ENCODE measurements around the gene FUZ.

The FUZ gene

DNA sequence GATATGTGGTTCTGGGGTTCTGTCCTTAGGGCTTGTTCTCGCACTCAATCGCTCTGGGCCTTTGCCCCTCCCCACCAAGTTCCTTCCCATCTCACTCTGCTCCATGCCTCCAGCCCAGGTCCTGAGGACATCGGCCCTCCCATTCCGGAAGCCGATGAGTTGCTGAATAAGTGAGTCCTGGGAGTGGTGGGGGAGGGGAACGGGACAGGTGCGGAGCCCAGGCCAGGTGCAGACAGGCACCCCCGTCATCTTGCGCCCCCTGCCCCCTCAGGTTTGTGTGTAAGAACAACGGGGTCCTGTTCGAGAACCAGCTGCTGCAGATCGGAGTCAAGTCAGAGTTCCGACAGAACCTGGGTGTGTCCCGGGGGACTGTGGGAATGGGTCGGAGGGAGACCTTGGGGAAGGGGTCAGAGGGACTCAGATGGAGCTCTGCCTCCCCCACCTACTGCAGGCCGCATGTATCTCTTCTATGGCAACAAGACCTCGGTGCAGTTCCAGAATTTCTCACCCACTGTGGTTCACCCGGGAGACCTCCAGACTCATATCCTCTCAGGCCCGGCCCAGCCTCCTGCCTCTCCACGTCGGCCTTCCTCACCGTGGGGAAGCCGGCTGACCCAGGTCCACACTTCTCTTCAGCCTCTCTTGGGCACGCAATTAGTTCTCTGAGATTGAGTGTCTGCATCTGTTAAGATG, 10.1 kb downstream of the FUZ start:
- H3K27ac ChIP-seq, result no peak overlapping the region

DNA sequence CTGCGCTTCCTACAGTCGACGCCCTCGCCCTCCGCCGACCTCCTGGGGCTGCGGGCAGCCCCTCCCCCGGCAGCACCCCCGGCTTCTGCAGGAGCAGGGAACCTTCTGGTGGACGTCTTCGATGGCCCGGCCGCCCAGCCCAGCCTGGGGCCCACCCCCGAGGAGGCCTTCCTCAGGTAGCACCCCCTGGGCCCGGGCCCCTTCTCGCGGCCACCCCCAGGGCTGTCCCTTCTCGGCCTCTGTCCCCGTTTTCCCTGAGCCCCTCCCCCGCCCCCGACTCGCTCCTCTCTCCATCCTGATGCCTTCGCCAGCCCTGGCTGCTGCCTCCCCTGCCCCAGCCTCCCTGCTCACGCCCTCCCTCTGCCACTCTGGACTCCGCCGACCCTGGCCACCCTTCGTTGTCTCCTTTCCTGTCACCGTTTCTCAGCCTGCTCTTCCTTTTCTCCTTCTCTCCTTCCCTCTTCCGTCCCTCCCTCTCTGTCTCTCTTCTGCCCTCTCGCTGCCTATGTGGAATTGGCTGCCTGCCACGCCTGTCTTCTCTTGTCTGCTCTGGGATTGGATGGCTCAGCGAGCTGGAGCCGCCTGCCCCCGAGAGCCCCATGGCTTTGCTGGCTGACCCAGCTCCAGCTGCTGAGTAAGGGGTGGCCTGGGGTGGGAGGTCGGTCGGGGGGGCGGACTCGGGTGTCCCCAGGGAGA, 11.0 kb downstream of the FUZ start:
- H3K27ac ChIP-seq, result no peak overlapping the region
- TF ChIP-seq, protein P1, sequence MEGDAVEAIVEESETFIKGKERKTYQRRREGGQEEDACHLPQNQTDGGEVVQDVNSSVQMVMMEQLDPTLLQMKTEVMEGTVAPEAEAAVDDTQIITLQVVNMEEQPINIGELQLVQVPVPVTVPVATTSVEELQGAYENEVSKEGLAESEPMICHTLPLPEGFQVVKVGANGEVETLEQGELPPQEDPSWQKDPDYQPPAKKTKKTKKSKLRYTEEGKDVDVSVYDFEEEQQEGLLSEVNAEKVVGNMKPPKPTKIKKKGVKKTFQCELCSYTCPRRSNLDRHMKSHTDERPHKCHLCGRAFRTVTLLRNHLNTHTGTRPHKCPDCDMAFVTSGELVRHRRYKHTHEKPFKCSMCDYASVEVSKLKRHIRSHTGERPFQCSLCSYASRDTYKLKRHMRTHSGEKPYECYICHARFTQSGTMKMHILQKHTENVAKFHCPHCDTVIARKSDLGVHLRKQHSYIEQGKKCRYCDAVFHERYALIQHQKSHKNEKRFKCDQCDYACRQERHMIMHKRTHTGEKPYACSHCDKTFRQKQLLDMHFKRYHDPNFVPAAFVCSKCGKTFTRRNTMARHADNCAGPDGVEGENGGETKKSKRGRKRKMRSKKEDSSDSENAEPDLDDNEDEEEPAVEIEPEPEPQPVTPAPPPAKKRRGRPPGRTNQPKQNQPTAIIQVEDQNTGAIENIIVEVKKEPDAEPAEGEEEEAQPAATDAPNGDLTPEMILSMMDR (conservative IDR thresholded peaks at IDR 0.05), result no peak
- no peak for TF ChIP-seq ZFX (IDR thresholded peaks at IDR 0.05)

More for the DNA sequence above, 10.1 kb downstream of the FUZ start:
- no peak for TF ChIP-seq ZFX (IDR thresholded peaks at IDR 0.05)
- TF ChIP-seq, protein P1 (conservative IDR thresholded peaks at IDR 0.05), result no peak

DNA sequence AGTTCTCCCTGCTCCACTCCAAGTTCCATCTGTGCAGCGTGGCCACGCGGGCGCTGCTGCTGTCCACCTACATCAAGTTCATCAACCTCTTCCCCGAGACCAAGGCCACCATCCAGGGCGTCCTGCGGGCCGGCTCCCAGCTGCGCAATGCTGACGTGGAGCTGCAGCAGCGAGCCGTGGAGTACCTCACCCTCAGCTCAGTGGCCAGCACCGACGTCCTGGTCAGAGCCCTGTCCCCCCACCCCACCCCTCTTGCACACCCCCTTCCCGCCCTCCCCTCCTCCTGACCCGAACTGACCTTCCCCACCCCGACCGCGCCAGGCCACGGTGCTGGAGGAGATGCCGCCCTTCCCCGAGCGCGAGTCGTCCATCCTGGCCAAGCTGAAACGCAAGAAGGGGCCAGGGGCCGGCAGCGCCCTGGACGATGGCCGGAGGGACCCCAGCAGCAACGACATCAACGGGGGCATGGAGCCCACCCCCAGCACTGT, 11.6 kb downstream of the FUZ start:
- TF ChIP-seq, protein P1 (conservative IDR thresholded peaks at IDR 0.05), result no peak
- no peak for TF ChIP-seq ZFX (IDR thresholded peaks at IDR 0.05)
- no peak overlapping the region for H3K27ac ChIP-seq

DNA sequence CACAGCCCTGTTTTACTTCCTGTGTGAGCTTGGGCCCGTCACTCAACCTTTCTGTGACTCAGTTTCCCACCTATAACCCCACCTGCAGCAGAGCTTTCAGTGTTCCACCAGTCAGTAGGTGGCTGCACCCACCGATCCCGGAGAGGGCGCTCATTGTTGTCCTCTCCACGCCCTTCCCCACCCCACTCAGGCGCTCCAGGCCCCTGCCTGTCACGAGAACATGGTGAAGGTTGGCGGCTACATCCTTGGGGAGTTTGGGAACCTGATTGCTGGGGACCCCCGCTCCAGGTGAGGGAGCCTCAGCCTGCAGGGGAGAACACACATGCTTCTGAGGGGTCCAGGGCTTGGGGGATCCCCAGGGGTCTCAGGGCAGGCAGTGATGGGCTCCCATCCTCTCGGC, 12.3 kb downstream of the FUZ start:
- TF ChIP-seq ZFX (IDR thresholded peaks at IDR 0.05), result no peak
- H3K27ac ChIP-seq, result no peak overlapping the region

DNA sequence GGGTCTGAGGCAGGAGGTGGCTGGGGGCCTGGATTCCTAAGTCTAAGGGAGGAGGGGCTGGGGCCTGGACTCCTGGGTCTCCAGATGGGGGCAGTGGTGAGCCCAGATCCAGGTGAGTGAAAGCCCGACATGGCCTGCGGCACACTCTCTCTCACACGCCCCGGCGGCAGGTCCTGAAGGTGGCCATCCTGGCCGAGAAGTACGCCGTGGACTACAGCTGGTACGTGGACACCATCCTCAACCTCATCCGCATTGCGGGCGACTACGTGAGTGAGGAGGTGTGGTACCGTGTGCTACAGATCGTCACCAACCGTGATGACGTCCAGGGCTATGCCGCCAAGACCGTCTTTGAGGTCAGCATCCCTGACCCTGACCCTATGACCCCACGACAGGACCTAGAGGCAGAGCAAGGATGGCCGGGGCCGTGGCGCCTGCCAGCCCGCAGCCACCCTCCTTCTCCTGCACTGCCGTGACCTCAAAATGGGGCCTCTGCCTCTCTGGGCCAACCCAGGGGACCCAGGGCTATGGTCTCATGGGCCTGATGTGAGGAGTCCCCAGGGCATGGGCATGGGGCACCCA, 13.2 kb downstream of the FUZ start:
- no peak overlapping the region for H3K27ac ChIP-seq
- no peak for TF ChIP-seq ZFX (IDR thresholded peaks at IDR 0.05)
- TF ChIP-seq, protein P1 (conservative IDR thresholded peaks at IDR 0.05), result no peak

DNA sequence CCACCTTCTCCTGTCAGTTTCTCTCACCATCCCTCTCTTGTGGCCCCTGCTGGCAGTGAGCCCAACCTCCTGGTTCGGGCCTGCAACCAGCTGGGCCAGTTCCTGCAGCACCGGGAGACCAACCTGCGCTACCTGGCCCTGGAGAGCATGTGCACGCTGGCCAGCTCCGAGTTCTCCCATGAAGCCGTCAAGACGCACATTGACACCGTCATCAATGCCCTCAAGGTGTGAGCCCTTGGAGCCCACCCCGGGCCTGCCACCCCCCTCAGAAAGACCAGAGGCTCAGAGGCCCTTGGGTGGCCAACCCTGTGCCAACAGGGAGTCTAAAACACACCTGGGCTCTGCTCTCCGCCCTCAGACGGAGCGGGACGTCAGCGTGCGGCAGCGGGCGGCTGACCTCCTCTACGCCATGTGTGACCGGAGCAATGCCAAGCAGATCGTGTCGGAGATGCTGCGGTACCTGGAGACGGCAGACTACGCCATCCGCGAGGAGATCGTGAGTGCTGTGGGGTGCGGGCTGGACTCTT, 13.8 kb downstream of the FUZ start:
- TF ChIP-seq, protein P1 (conservative IDR thresholded peaks at IDR 0.05), result no peak
- TF ChIP-seq ZFX (IDR thresholded peaks at IDR 0.05), result no peak
- no peak overlapping the region for H3K27ac ChIP-seq

DNA sequence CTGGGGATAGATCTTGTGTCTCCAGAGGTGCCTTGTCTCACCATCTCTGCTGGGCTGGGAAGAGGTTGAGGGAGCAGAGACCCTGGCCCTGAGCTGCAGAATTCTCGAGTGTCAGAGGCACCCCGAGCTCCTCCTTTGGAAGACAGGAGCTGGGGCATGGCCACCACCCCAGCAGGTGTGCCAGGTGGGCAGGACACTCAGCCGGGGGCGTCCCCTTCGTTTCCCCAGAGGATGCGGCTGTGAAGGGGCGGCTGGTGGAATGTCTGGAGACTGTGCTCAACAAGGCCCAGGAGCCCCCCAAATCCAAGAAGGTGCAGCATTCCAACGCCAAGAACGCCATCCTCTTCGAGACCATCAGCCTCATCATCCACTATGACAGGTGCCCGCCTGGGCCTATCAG, 14.5 kb downstream of the FUZ start:
- TF ChIP-seq, protein P1 (conservative IDR thresholded peaks at IDR 0.05), result no peak
- no peak for TF ChIP-seq ZFX (IDR thresholded peaks at IDR 0.05)
- H3K27ac ChIP-seq, result no peak overlapping the region

Data from C4-2B (cell line).